ENCODE measurements around the gene ACO1. TPM values are rescaled to one million over a fixed set of nuclear protein-coding genes. Genes with fewer than 3 reads are reported as not detected.
A peak's percentile ranks its signal among the peaks of the same experiment; 100 is the strongest.

The ACO1 gene
- 291 and 330 TPM in 2 replicates for polyA plus RNA-seq (2011; rRNA removed)
- polyA minus RNA-seq (2011; rRNA and poly(A)+ RNA removed): 281 and 285 TPM in 2 replicates

DNA sequence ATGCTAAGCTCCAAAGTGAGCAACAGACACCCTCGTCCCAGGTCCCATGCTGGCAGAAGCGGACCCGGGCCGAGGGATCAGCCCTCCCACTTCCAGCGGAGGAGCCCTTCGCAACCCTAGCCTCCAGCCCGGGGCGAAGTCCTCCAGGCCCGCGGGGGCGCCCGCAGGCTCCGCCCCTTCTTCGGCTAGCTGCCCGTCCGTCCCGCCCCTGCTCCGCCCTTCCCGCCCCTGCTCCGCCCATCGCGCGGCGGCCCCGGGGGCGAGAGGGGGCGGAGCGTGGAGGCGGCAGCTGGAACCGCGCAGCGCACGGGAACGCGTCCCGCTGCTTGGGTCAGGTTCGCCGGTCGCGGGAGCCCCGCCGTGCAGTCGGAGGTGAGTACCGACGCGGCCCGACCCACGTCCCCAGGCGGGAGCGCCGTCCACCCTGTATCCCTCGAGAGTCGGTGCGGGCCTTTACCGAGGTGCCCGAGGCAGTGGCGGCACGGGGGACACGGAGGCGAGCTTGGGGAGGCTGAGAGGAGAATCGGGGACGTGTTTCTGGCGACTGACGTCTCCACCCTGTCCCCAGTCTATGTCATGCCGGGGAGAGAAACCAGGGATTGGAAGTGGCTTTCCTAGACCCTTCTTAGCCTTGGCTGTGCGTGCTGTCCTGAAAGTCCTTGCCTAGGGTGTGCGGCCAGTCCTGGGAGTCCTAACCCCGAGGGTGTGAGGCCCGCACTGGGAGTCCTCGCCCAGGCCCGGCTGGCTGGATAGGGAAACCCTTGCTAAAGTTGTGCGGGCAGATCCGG, at the start of gene ACO1:
TSS of gene ACO1 (plus strand) at position 280 of the 788 bp plus-strand sequence. CDS start 20,864 bp downstream, outside the sequence.
- H3K4me3 ChIP-seq (ENCODE audit: low read depth, low read length): peak within 1 kb of the TSS; percentile 95
- no peaks in the 10 kb centered on the region for H3K27me3 ChIP-seq (ENCODE audit: control insufficient read depth, insufficient read depth, low read length)
- peak; percentile 65 for DNase-seq (ENCODE audit: low read depth, low spot score)
- TF ChIP-seq, protein P1, sequence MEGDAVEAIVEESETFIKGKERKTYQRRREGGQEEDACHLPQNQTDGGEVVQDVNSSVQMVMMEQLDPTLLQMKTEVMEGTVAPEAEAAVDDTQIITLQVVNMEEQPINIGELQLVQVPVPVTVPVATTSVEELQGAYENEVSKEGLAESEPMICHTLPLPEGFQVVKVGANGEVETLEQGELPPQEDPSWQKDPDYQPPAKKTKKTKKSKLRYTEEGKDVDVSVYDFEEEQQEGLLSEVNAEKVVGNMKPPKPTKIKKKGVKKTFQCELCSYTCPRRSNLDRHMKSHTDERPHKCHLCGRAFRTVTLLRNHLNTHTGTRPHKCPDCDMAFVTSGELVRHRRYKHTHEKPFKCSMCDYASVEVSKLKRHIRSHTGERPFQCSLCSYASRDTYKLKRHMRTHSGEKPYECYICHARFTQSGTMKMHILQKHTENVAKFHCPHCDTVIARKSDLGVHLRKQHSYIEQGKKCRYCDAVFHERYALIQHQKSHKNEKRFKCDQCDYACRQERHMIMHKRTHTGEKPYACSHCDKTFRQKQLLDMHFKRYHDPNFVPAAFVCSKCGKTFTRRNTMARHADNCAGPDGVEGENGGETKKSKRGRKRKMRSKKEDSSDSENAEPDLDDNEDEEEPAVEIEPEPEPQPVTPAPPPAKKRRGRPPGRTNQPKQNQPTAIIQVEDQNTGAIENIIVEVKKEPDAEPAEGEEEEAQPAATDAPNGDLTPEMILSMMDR (IDR thresholded peaks at IDR 0.05; ENCODE audit: low read depth, low read length): no peak
- H3K27ac ChIP-seq (ENCODE audit: low read depth, low read length): peak within 1 kb of the TSS; percentile 71
- ChIA-PET POLR2A (interaction anchor here (0.7 to 2.3 kb wide), 9 partner anchors 10 to 641 kb away, joined by 3 to 13 read pairs (median 3); partner anchors contain the start of gene DNAJA1), CTCF (interaction anchor here (0.6 to 4.7 kb wide), 10 partner anchors 9 to 197 kb away, joined by 3 to 85 read pairs (median 4); partner anchors contain the start of genes NDUFB6 and RIGI)
- H3K9me3 ChIP-seq (ENCODE audit: control insufficient read depth, insufficient read depth, low read length): no peaks in the 10 kb centered on the region; the same call in 1 of the 2 replicates

DNA sequence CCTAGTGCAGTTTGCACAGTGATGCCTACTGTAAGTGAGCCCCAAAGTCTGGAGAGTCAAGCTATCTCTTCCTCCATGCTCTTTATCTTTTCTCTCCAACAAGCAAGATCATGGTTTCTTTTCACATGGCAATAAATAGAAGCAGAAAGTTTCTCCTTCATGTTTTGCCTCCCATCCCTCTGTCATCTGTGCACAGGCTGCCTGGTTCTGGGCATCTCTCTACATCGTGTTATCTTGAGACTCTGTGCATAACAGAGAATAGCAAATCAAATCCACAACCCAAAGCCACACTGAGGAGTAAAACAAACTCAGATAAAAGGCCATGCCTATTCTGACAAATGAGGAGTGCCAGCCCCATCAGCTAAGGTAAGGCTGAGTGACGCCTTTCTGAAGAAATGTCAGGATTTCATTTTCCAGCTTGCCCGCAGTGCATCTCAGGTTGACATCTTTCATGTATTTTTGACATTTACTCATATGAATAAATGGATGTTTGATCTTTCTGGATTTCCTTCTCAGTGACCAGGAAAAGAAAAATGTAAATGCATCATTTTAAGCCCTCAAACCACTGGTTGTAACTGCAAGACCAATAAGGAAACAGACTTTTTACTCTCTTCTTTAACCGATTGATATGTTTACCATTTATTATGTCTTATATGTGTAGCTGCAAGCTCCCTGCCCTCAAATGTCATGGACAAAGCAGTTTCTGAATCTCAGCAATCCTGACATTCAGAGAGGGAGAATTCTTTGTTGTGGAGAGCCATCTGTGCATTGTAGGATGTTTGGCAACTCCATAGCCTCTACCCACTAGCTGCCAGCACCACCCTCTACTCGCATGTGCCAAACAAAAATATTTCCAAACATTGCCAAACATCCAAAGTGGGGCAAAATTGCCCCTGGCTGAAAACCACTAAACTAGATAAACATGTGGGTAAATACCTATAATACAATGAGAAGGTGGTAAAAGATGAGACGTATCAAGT, 49.2 kb upstream of the ACO1 start:
- Histone ChIP-seq H3K27ac (ENCODE audit: low read depth, low read length) (no peak overlapping the region), H3K27me3 (ENCODE audit: control insufficient read depth, insufficient read depth, low read length) (no peaks in the 10 kb centered on the region), H3K9me3 (ENCODE audit: control insufficient read depth, insufficient read depth, low read length) (no peaks in the 10 kb centered on the region), H3K4me3 (ENCODE audit: low read depth, low read length) (no peak overlapping the region)
- DNase-seq (ENCODE audit: low read depth, low spot score): no peak
- TF ChIP-seq, protein P1 (IDR thresholded peaks at IDR 0.05; ENCODE audit: low read depth, low read length): no peak
- ChIA-PET CTCF (no interaction called here), POLR2A (no interaction called here)

DNA sequence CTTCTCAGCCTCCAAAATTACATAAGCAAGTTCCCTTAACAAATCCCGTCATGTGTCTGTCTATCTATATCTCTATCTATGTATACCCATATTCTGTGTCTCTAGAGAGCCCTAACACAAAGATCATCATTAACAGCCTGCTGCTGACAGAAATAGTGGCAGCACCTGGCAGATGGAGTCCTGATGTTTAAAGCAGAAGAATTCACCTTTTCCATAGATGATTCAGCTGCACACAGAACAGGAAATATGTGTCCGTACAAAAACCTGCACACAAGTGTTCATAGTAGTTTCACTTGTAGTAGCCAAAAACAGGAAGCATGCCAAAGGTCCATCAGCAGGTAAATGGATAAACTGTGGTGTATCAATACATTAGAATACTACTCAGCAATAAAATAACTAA, 45.0 kb upstream of the ACO1 start:
- Histone ChIP-seq H3K4me3 (ENCODE audit: low read depth, low read length) (no peak overlapping the region), H3K27me3 (ENCODE audit: control insufficient read depth, insufficient read depth, low read length) (no peaks in the 10 kb centered on the region), H3K27ac (ENCODE audit: low read depth, low read length) (no peak overlapping the region), H3K9me3 (ENCODE audit: control insufficient read depth, insufficient read depth, low read length) (no peaks in the 10 kb centered on the region)
- TF ChIP-seq, protein P1 (IDR thresholded peaks at IDR 0.05; ENCODE audit: low read depth, low read length): no peak
- POLR2A ChIA-PET: no interaction called here
- no peak for DNase-seq (ENCODE audit: low read depth, low spot score)
- CTCF ChIA-PET: no interaction called here

DNA sequence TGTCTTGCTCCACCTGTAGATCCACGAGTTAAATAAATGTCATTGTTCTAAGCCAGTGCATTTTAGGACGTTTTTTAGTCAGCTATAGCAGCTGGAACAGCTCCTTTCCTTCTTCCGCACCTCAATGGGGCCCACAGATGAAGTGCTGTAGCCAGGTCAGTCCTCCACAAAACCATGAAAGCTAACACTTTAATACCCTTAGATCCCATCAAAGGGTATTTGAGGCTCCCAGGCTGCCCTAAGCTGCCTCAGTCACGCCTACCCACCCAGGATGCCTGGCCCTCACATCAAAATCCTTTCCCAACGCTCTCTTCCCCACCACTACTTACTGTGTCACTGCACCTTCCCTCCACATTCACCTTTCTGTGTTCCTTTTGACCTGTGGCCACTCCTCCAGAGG, 44.1 kb upstream of the ACO1 start:
- H3K4me3 ChIP-seq (ENCODE audit: low read depth, low read length): no peak overlapping the region
- H3K9me3 ChIP-seq (ENCODE audit: control insufficient read depth, insufficient read depth, low read length): no peaks in the 10 kb centered on the region
- no peaks in the 10 kb centered on the region for H3K27me3 ChIP-seq (ENCODE audit: control insufficient read depth, insufficient read depth, low read length)
- TF ChIP-seq, protein P1 (IDR thresholded peaks at IDR 0.05; ENCODE audit: low read depth, low read length): no peak
- CTCF ChIA-PET: interaction anchor here (1.5 kb wide), 1 partner anchor 40 kb away, joined by 3 read pairs; no protein-coding TSS in a partner anchor
- no peak overlapping the region for H3K27ac ChIP-seq (ENCODE audit: low read depth, low read length)
- no peak for DNase-seq (ENCODE audit: low read depth, low spot score)
- POLR2A ChIA-PET: no interaction called here
